NCI-H2107 treated with DMSO at 0.1 percent for 48 hours (cell line): ENCODE measurements around the gene N4BP2L1.
"Not testable (repeated sequence)": the region's sequence is repeated elsewhere in the genome, so short reads cannot be mapped to it uniquely, and the experiment has no call there.

Source experiments
- DNase-seq: peaks from one replicate; lab custom pipeline; 2025; ENCODE audit not compliant: unreplicated experiment; lab: John Stamatoyannopoulos, UW

N4BP2L1 gene

DNA sequence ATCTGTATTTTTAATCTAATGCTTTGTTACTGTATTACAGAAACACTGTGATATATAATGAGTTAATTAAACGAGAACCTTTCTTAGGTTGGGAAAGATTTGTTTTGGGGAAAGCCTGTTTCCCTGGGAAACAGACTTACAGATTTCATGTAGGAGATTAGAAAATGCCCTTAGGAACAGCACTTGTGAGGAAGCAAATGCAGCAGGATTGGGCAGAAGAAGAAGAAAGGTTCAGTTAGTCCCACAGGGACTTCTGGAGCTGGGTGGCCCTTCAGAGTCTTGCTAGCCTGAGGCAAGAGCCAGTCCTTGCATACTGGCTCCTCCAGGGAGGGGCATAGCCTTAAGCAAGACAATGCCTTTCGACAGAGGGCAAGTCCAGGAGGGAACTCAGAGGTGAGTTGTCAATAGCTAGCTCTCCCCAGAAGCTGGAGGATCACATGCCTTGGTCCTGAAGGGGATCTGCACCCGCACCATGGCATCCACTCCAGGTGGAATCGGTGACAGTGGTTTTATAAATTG lies 36.8 kb downstream of the N4BP2L1 start:
- no peak for DNase-seq

DNA sequence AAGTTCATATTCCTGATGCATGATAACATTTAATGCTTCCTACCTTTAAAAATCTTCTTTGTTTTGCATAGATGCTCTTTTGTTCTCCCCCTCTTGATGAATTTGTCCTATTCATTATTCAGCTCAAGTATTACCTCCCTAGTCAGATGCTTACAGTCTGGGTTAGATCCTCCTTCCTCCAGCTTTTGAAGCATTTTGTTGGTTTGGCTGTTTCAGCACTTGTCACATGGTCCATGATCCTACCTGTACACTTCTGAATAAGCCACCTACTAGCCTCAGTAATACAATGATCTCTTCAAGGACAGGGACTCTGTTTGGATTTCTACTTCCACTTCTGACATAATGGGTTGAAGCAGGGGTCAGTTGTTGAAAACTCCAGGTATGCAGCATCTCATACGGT lies 37.4 kb downstream of the N4BP2L1 start:
- no peak for DNase-seq

DNA sequence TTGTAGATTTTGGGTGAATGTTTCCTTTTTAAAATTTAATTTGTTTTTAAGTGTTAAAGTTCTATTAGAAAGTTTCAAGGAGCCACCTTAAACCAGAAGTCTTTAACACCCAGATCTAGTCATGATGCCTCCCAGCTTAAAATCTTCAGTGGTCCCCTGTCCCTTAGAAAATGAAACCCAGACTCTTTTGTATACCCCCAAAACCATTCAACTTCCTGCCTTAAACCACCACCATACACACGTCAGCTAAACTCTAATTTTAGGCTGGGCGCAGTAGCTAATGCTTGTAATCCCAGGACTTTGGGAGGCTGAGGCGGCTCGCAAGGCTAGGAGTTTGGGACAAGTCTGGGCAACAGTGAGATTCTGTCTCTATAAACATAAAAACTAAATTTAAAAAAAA lies 37.9 kb downstream of the N4BP2L1 start:
- no peak for DNase-seq

- no peak for DNase-seq
Measured at GRCh38 chr13:32385410-32385809, 42.5 kb downstream of the N4BP2L1 start.

DNA sequence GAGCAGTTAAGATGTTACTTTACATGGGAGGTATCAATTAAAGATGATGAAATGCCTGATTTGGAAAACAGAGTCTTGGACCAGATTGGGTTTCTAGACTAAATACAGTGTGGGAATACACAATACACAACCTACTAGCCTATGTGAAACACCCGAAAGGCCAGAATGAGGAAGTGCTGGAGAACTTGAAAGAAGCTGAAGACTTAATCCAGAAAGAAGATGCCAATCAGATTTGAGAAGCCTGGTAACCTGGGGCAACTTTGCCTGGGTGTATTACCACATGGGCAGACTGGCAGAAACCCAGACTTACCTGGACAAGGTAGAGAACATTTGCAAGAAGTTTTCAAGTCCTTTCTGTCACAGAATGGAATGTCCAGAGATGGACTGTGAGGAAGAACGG lies 43.2 kb downstream of the N4BP2L1 start:
- no peak for DNase-seq

DNA sequence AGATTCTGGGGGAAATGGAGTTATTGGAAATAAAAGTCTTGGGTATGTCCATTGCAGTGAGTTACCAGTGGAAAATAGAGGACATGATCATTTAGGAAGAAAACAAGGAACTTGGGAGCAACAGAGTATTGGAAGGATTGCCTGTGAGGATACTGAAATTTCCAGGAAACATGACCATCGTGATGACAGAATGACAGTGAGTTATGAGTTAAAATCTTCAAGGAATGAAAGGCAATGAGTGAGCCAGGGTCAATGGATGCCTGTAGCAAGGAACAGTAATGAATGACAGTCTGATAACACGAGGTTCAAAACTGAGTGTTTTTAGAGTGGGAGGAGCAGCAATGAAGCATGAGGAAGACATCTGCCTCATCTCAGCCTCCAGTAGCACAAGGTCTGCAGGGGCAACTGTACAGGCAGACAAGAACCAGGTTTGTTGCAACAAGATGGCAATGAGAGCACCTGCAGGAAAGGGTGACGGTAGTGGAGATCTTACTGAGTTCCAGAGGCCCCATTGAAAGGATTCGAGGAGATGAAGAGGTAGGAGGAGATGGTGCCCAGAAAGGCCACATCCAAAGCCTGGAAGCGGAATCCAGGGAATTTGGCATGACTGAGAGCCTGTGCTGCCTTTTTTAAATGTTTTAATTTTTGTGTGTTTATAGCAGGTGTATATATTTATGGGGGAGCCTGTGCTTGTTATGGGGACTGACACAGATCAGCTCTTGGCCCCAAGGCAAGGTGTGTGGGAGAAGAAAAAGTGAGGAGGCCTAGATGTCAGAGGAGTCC lies 43.9 kb downstream of the N4BP2L1 start:
- no peak for DNase-seq

DNA sequence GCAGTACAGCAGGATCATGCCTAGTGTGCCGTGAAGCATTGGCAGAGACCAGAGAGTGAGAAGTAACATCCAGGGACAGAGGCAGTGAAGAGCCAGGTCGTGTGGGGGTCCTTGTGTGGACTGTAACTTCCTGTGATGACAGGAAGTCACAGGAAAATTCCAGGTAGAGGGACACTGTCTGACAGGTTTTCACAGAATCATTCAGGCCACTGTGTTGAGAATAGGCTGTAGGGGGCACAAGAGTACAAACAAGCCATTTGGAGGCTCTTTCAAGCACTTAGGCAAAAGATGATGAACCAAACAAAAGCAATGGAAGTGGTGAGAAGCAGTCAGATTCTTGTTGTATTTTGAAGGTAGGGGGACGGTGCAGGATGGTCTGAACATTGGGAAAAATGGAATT lies 46.4 kb downstream of the N4BP2L1 start:
- DNase-seq = peak; percentile 4

DNA sequence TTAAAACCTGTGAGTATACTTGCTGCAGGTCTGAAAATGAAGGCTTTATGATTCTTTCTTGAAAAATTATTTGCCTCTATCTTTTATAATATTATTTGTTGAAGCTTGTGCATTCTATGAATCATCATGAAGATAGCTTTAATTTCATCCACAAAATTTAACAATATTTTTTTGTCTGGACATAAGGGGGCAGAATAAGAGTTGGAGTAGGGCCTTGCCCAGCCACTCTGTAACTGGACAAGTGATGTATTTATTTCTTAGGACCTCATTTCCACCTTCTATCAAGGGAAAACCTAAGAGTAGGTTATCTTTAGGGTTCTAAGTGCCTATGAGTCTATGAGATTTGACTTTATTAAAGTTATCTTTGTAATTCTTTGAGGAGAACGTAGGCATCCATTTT lies 49.9 kb downstream of the N4BP2L1 start:
- no peak for DNase-seq

DNA sequence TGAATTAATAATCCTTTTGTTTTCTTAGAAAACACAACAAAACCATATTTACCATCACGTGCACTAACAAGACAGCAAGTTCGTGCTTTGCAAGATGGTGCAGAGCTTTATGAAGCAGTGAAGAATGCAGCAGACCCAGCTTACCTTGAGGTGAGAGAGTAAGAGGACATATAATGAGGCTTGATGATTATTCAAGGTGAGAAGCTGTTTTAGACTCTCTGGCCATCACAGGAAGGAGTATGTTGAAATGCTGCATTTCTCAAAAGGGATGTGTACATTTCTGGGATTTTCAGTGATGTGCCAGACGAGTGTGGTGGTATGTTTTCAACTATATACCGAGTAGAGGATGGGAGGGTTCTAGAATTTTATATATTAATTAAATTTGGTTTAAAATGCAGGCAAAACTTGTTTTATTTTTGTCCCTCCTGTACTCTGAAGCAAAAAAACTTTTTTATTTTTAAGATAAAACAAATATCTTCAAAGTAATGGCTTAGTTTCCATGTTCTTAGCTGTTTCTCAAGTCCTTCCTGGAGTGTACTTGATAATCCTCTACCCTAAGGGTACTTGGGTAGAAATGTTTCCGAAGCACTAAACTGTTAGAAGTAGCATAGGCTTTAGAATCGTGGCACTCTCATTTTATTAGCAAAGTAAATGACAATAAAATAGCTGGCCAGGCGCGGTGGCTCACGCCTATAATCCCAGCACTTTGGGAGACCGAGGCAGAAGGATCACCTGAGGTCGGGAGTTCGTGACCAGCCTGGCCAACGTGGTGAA lies 51.1 kb downstream of the N4BP2L1 start:
- DNase-seq = no peak

DNA sequence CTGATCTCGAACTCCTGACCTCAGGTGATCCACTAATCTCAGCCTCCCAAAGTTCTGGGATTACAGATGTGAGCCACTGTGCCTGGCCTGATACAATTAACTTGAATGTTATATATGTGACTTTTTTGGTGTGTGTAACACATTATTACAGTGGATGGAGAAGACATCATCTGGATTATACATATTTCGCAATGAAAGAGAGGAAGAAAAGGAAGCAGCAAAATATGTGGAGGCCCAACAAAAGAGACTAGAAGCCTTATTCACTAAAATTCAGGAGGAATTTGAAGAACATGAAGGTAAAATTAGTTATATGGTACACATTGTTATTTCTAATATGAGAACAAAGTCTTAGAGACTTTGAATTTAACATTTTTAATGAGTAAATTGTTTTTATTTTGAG lies 57.1 kb downstream of the N4BP2L1 start:
- no peak for DNase-seq

DNA sequence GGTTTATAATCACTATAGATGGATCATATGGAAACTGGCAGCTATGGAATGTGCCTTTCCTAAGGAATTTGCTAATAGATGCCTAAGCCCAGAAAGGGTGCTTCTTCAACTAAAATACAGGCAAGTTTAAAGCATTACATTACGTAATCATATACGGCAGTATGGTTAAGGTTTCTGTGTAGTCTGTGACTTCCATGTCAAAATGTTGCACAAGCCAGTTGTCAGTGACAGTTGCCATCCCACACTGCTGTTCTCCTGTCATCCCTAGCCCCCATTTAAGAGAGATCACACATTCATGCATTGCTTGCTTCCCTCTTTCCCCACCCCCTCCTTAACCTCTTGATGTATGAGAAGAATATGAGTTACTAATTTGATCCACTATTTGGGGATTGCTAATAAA lies 65.4 kb downstream of the N4BP2L1 start:
- no peak for DNase-seq

GRCh38 chr13:32355935-32356334 lies 72.0 kb downstream of the N4BP2L1 start:
- not testable (repeated sequence) for DNase-seq

GRCh38 chr13:32354040-32354439 lies 73.9 kb downstream of the N4BP2L1 start:
- no peak for DNase-seq

DNA sequence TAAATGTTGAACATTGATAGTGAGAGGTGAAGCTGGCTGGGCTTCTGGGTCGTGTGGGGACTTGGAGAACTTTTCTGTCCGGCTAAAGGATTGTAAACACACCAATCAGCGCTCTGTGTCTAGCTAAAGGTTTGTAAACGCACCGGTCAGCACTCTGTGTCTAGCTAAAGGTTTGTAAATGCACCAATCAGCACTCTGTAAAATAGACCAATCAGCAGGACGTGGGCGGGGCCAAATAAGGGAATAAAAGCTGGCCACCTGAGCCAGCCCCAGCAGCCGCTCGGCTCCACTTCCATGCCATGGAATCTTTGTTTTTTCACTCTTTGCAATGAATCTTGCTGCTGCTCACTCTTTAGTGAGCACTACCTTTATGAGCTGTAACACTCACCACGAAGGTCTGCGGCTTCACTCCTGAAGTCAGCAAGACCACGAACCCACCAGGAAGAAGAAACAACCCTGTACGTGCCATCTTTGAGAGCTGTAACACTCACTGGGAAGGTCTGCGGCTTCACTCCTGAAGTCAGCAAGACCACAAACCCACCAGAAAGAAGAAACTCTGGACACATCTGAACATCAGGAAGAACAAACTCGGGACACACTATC lies 77.0 kb downstream of the N4BP2L1 start:
- not testable (repeated sequence) for DNase-seq
